GM19455 (cell line): ENCODE measurements around the gene PCSK9.

Experiments used
- ATAC-seq: cut with Tn5 transposase; IDR thresholded peaks from one replicate; pipeline ENCODE4 v1.9.1; 2021; ENCODE audit not compliant: unreplicated experiment

The PCSK9 gene

DNA sequence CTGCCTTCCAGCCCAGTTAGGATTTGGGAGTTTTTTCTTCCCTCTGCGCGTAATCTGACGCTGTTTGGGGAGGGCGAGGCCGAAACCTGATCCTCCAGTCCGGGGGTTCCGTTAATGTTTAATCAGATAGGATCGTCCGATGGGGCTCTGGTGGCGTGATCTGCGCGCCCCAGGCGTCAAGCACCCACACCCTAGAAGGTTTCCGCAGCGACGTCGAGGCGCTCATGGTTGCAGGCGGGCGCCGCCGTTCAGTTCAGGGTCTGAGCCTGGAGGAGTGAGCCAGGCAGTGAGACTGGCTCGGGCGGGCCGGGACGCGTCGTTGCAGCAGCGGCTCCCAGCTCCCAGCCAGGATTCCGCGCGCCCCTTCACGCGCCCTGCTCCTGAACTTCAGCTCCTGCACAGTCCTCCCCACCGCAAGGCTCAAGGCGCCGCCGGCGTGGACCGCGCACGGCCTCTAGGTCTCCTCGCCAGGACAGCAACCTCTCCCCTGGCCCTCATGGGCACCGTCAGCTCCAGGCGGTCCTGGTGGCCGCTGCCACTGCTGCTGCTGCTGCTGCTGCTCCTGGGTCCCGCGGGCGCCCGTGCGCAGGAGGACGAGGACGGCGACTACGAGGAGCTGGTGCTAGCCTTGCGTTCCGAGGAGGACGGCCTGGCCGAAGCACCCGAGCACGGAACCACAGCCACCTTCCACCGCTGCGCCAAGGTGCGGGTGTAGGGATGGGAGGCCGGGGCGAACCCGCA, at the start of gene PCSK9:
PCSK9 (plus strand) TSS at position 207 of the 741 bp plus-strand sequence; CDS start at position 497, 290 bp downstream.
- no peak for ATAC-seq

DNA sequence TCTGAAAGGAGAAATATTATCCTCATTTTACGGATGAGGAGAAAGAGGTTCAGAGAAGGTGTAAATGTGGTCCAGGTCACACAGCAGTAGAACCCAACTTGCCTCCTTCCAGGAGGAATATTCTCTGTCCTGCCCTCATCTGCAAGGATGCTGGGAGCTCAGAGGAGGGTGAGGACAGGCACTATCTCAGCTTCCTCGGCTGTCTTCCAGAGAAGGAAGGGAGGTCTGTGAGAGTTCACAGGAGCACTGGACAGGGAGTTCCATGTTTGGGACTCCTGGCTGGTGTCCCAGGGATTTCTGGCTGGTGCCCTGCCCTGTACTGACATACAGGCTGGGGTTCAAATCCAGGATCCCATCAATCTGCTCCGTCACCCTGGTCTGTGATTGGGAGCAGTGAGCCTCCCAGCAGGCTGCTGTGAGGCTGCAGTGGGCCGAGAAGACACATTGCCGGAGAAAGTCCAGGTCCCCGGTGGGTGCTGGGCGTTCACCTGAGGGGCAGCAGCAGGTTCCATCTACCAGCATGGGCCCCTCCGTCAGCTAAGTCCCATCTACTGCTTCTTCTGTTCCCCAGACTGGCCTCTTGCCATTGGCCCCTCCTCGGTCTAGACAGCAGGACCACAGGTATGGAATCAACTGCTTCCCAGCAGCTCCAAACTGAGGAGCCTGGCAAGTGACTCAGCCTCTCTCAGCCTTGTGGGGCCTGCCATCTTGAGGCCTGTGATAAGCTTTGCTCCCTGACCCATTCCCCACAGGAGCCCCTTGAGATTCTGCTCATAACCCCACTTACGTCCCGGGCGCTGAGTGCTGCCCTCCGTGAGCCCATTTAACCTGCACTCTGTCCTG, 49.2 kb upstream of the PCSK9 start:
- no peak for ATAC-seq

DNA sequence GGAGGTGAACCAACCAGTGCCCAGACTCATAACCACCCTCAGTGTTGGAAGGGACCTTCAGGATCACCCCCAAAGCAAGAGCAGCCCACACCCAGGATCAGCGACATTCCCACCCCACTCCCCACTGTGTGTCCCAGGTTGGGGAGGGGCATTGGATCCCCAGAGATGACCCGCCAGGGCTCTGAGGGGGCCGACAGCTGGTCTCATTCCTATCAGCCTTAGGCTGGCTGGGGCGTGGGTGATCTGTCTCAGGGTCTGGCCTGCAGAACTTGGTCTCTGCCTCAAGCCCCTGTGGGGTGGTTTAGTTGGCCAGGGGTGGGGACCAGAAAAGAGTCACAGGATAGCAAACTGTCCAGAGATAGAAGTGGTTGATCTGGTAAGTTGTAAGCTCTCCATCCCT, 48.4 kb upstream of the PCSK9 start:
- no peak for ATAC-seq

DNA sequence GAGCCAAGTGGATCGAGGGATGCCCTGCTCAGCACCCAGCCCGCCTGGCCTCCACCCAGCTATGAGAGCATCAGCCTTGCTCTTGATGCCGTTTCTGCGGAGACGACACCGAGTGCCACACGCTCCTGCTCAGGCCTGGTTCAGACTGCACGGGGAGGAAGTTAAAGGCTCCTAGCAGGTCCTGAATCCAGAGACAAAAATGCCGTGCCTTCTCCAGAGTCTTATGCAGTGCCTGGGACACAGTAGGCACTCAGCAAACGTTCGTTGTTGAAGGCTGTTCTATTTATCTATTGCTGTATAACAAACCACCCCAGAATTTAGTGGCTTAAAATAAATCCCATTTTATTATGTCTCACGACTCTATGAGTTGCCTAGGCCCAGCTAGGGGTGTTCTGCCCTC, 47.4 kb upstream of the PCSK9 start:
- ATAC-seq: no peak

DNA sequence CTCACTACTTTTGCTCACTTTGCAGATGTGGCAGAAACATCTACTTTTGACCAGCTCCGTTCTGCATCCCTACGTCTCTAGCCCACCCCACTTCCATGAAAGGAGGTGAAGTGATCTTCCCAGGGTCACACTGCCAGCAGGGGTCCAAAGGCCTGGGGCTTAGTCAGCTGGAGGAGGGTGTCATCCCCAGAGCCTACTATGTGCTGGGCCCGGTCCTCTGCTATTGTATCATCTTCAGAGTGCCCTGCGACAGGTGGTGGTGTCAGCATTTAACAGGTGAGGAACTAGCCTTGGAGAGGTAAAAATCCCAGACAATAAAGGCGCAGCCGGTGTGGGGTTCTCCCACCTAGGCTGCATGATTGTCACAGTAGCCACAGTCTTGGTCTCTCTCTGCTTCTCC, 46.2 kb upstream of the PCSK9 start:
- no peak for ATAC-seq

DNA sequence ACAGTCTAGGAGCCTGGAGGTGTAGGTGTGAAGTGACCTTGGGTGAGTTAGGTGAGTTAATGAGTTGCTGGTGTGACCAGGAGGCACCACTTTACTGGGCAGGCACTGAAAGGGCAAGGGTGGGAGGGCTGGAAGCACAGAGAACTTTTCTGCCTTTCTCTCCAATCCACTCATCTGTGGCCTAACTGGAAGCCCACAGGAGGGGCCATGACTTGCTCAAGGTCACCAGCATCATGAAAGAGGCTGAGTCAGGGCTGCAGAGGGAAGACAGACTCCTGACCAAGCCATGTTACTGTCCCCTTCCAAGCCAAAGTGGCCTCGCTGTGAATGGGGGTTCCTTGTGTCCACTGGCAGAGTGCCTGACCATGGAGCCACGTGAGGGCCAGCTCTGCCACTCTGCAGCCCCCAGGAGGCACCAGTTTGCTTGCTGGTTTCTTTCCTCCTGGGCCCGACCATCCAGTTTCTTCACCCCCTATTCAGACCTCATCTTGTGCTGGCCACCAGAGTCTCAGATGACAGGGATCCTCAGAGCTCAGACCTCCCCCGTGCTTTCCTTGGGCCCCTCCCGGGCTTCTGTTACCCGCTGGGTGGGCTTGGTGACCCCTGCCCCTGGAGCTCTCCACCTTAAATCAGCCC, 44.9 kb upstream of the PCSK9 start:
- ATAC-seq: no peak

DNA sequence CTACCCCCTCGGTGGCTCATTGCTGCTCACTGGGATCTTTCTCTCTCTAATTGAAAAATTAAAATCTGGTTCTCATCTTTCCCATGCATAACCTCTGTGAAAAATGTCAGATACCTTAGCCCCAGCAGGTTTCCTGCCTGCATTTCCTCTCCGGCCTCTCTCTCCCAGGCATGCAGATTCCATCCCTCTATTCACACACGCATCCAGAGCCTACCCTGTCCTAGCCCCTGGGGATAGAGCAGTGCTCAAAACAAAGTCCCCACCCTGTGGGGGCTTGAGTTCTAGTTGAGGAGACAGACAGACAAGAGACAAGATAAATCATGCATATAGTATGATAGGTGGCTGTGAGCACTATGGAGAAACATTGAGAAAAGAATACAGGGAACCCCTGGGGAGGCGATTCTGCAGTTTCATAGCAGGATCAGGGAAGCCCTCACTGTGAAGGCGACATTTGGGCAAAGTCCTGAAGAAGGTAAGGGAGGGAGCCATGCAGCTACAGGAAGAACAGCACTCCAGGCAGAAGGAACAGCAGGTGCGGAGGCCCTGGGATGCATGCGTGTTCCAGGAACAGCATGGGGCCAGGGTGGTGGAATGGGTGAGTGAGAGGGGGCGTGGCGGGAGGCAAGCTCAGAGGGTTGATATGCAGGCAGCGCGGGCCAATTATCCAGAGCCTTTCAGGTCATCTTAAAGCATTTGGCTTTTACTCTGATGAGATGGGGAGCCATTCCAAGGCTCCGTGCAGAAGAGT, 44.2 kb upstream of the PCSK9 start:
- no peak for ATAC-seq

DNA sequence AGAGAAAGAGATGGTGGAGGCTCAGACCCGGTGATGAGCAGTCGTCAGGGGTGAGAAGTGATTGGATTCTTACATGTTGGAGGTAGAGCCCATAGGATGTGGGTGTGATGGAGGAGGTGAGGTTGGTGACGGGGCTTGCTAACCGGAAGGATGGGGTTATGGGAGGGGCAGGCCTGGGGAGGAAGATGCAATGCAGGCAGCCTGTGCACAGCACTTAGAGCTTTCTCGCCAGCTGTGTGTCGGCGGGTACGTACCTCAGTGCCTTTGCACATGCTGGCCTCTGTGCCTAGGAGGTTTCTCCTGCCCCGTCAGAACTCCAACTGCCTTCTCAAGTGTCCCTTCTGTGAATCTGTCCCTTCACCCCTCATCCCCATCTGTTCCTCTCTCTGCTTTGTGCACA, 43.5 kb upstream of the PCSK9 start:
- ATAC-seq: no peak

DNA sequence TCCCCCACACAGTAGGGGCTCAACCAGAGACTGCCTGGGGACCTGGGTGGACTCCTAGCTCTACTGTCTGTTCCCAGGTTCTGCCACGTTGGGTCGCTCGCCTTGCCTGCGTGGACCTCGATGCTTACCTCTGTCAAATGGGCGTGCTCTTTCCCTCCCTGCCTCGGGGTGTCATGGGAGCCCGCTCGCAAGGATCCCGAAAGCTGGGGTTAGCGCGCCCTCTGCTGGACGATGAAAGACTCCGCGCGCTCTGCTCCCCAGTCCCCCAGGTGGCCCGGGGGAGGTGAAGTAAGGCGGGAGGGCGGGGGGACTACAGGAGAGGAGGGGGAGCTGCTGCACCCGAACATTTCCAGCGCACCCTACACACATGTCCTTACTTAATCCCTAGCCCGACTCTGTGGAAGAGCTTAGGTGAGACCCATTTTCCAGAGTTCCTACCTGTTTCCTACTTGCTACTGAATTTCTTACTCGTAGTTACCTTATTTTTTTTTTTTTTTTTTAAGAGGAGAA, 42.9 kb upstream of the PCSK9 start:
- peak; percentile 54 for ATAC-seq

DNA sequence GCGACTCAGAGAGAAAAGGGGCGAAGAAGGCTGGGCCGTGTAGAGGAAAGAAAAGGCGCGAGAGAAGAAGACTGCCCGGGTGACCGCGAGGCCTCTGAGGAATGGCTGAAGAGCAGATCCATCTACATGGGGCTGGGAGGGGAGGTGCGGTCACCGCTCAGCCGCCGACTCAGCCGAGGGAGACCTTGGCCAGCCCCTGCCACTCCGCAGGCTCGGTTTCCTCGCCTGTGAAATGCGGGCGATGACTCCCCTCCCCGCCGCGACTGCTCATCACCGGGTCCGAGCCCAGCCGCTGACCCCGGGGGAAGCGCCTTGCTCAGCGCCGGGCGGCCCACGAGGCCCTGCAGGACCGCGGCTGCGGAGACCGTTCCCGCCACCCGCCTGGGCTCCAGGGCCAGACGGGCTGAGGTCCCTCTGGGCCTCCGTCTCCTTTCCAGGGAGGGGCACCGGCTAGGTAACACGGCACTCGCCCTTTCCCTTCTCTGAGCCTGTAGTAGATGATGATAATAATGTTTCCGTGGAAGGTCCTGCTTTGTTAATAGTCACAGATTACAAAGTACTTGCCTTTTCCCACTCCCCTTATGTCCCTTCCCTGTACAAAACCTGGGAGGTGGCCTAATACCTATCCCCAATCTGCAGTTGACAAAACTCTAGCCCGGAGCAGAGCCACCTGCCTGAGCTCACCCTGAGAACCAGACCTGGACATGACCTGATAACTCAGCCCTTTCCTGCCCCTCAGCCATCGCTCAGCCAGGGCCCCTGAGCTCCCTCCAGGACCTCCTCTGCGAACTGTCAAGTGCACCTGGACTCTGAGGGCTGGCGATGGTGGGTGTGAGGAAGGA, 42.3 kb upstream of the PCSK9 start:
- ATAC-seq: no peak

DNA sequence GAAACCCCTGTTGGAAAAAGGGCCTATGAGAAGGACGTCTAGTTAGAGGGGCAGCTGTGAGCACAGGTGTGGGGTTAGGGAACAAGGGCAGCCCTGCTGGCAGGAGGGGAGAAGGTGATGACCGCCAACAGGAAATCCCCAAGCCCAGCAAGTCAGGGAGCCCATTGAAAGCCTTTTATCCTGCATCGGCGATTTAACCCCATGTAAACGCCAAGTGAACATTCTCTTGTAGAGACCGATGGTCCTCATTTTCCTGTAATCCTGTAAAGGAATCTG, 41.7 kb upstream of the PCSK9 start:
- ATAC-seq: no peak

DNA sequence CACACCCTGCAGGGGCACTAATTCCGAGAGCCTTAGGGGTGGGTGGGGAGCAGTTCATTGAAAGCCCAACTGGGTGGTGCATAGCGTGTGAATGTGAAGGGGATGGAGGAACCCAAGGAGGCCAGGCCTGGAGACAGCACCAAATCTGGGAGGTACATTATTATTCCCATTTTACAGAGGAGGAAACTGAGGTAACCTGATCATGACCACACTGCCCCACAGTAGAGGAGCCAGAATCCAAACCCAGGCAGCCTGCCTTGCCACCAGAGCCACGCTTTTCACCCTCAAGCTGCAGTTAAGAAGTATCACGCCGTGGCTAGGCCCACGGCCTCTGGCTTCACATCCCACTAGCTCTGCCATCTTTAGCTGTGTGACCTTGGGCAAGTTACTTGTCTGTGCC, 41.2 kb upstream of the PCSK9 start:
- no peak for ATAC-seq

DNA sequence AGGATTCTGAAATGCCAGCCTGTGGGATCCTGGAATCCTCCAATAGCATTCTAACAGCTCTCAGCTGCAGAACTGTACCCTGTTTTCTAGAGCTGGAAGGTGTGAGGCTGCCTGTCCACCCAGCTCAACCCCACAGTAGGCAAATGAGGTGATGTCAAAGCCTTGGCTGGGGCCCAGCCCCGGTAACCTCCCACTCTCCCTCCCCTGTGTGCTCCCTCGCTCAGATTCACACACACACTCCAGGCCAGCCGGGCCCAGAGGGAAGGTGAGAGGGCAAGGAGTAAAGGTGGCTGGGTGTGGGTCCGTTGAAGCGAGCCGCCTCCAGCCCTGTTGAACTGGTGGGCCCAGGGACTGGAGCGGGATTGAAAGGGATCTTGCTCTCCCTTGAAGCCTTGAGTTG, 40.7 kb upstream of the PCSK9 start, which contains the start of gene BSND:
BSND (plus strand) TSS at position 257 of the 400 bp plus-strand sequence. CDS start 254 bp downstream, outside the sequence.
- no peak for ATAC-seq

DNA sequence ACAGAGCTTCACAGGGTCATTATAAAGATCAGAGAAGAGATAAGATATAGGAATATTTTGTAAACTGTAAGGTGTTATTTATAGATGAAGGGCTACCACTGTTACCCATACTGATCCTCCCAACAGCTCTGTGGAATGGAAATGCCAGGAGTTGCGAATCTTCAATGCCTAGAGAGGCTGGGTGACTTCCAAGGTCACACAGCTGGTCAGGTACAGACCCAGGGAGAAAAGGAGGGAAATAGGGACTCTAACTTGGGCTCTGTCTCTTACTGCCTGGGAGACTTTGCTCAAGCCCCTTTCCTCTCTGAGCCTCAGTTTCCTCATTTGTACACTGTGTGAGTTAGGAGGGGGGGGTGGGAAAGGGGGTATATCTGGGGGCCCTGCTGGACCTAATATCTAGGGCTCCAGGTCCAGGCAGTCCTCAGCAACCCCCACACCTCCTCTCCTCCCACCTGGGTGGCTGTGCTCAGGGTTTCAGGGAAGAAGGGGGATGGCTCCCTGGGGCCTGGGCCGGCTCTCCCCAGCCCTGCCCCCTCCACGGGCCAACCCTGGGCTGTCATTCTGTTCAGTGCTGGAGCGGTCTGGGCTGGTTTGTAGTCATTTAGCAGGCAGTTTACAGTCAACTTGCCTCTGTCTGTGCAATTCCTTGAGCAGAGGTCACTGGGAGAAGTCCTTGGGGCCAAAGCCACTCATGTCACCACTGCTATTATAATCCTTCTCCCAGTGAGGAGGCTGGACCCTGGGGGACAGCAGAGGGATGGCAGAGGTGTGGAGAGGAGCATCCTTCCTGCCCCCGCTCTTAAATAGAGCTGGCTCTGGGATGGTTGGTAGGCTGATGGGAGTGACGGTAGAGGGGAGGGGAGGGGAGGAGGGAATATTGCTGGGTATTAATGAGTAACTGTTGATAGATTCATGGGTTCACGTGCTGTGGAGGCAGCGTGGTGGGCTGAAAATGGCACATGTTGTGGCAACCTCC, 39.0 kb upstream of the PCSK9 start:
- ATAC-seq: no peak

DNA sequence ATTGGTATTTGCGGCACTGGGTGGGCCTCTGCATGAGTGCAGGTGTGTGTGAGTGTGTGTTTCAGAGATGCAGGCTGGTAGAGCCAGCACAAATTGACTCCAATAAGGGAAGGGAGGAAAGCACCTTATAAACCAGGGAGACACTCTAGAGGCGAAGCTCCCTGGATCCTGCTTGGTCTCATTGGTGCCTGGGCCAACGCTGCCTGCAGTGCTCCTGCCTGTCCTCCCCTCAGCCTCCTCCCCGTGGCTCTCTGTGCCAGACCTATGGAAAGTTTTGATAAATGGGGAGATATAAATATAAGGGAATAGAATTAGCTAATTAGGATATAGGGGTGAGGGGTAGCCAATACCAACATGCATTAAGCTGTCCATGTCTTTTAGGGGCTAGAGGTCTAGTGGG, 38.0 kb upstream of the PCSK9 start:
- ATAC-seq: no peak

DNA sequence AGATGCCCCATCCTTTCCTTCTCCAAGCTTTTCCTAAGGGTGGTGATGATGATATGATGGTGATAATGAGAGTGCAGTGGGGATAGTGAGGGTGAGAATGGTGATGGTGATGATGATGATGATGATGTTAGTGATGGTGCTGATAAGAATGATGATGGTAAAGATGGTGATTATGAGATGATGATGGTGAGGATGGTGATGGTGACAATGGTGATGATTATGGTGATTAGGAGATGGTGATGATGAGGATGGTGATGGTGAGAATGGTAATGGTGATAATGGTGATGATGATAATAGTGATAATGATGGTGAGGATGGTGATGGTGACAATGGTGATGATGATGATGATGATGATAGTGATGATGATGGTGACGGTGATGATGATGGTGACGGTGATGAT, 36.7 kb upstream of the PCSK9 start:
- ATAC-seq: no peak

DNA sequence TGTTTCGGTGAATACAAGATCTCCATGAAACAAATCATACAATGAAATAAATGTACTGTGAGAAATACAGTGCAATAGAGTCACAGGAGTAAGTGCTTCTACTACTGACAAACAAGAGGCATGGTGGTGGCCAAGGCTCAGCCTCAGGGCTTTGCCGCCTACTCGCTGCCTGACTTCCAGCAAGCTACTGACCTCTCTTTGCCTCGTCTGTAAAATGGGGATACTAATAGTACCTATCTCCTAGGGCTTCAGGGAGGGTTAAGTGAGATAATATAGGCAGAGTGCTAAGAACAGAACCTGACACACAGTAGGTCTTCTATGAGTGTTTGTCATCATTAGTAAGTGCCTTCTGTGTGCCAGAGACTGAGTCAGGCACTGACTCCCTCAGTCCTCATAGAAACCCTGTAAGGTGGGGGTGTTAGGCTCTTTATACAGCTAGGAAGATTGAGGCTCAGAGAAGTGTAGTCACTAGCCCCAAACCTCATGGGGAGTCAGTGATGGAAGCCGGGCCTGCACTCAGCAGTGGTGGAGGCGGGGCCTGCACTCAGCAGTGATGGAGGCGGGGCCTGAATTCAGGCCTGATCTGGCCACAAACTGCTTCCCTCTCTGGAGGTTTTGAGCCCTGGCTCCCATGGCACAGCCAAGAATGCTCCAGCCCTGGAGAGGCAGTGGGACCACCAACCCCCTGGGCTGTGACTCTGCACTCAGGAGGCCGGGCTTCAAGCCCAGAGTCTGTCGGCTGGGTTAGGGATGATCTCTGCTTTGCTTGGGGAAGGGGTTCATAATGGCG, 33.8 kb upstream of the PCSK9 start:
- ATAC-seq: no peak

DNA sequence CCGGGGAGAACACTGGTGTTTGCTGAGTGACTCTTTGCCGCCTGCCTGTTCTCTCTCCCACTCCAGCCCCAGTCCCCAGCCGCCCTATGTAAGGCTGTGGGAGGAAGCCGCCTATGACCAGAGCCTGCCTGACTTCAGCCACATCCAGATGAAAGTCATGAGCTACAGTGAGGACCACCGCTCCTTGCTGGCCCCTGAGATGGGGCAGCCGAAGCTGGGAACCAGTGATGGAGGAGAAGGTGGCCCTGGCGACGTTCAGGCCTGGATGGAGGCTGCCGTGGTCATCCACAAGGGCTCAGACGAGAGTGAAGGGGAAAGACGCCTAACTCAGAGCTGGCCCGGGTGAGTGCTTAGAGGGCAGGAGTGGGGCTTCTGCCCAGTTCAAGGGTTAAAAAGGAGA, 32.4 kb upstream of the PCSK9 start:
- no peak for ATAC-seq
